Measurements from ENCODE around the gene QRSL1. TPM values are rescaled to one million over a fixed set of nuclear protein-coding genes. Genes with fewer than 3 reads are reported as not detected.

The QRSL1 gene, protein sequence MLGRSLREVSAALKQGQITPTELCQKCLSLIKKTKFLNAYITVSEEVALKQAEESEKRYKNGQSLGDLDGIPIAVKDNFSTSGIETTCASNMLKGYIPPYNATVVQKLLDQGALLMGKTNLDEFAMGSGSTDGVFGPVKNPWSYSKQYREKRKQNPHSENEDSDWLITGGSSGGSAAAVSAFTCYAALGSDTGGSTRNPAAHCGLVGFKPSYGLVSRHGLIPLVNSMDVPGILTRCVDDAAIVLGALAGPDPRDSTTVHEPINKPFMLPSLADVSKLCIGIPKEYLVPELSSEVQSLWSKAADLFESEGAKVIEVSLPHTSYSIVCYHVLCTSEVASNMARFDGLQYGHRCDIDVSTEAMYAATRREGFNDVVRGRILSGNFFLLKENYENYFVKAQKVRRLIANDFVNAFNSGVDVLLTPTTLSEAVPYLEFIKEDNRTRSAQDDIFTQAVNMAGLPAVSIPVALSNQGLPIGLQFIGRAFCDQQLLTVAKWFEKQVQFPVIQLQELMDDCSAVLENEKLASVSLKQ
- polyA plus RNA-seq (2012; ENCODE audit: insufficient read length, low read depth), result 15.1 TPM

DNA sequence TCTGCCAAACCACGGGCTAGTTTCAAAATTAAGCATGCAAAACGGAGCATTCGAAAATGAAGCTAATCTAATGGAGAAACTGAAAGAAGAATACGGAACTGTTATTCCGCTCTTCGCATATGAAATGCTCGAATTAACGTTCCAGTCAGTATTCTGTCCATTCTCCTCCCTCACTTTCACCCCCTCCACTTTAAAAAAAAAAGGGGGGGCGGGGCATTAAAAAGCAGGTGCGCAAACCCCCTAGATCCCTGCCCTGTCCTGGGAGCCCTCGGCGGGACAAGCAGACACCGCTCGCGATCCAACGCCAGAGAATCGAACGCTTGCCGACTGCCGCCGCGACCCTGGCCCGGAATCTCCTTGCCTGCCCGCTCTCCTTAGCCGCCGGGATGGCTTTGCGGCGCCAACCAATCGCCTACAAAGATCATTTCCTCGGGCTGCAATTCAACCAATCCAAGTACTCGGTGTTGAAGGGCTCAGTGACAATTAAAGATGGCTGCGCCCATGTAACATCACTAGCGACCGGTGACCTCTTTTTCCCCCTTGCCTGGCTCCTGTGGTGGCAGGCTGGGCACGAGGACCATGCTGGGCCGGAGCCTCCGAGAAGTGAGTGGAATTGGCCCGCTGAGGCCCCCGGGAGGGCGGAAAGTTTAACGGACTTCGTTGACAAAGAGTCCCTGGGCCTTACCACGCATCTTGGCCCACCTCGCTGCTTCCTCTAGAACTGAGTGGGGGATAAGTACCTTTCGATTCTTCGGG is at the start of gene QRSL1, which contains the start of gene RTN4IP1:
Gene QRSL1, plus strand, starts transcription at position 476 of the 756 bp plus-strand sequence. Its CDS starts 104 bp downstream, at position 580.
Gene RTN4IP1, minus strand, starts transcription at position 396 of the 756 bp plus-strand sequence. CDS start 477 bp downstream, outside the sequence.
- no peak for TF ChIP-seq FOXP2 (optimal IDR thresholded peaks at IDR 0.05; ENCODE audit: borderline replicate concordance, extremely low read depth, extremely low read length, insufficient read depth)
- TF ChIP-seq, protein P1, sequence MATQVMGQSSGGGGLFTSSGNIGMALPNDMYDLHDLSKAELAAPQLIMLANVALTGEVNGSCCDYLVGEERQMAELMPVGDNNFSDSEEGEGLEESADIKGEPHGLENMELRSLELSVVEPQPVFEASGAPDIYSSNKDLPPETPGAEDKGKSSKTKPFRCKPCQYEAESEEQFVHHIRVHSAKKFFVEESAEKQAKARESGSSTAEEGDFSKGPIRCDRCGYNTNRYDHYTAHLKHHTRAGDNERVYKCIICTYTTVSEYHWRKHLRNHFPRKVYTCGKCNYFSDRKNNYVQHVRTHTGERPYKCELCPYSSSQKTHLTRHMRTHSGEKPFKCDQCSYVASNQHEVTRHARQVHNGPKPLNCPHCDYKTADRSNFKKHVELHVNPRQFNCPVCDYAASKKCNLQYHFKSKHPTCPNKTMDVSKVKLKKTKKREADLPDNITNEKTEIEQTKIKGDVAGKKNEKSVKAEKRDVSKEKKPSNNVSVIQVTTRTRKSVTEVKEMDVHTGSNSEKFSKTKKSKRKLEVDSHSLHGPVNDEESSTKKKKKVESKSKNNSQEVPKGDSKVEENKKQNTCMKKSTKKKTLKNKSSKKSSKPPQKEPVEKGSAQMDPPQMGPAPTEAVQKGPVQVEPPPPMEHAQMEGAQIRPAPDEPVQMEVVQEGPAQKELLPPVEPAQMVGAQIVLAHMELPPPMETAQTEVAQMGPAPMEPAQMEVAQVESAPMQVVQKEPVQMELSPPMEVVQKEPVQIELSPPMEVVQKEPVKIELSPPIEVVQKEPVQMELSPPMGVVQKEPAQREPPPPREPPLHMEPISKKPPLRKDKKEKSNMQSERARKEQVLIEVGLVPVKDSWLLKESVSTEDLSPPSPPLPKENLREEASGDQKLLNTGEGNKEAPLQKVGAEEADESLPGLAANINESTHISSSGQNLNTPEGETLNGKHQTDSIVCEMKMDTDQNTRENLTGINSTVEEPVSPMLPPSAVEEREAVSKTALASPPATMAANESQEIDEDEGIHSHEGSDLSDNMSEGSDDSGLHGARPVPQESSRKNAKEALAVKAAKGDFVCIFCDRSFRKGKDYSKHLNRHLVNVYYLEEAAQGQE (IDR thresholded peaks at IDR 0.05; ENCODE audit: insufficient read depth in 1 of 2, low read depth in 2 of 2, low read length in 2 of 2), result peak in 1 of 2 experiments; percentile 47; a peak in 1 of 4 replicates
- TF ChIP-seq SIN3A (IDR thresholded peaks at IDR 0.05; ENCODE audit: borderline replicate concordance, insufficient read depth, low read length), result peak; percentile 32; the same call in 1 of the 2 replicates
- TF ChIP-seq TAF1 (IDR thresholded peaks at IDR 0.05; ENCODE audit: borderline replicate concordance, insufficient read depth, low read length), result peak; percentile 83; the same call in 1 of the 2 replicates
- TF ChIP-seq POLR2AphosphoS5 (IDR thresholded peaks at IDR 0.05; ENCODE audit: low read depth, low read length), result peak; percentile 83

DNA sequence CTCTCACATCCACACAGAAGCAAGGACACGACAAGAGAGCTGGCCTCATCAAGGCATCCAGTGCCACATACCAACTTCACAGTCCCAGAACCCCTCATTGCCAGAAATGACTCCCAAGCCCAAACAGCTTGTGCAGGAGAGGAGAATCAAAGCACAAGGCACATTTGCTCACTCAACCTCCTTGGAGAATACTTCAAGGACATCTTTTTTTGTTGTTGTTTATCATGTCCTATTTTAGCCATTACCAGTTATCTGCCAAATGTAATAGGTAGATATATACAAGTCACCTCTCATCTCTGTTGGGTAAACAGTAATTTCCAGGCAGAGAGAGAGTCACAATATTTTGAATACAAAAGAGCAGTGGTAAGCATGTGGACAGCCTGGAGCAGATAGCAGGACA is 47.9 kb upstream of the QRSL1 start:
- TF ChIP-seq TAF1 (IDR thresholded peaks at IDR 0.05; ENCODE audit: borderline replicate concordance, insufficient read depth, low read length), result no peak

DNA sequence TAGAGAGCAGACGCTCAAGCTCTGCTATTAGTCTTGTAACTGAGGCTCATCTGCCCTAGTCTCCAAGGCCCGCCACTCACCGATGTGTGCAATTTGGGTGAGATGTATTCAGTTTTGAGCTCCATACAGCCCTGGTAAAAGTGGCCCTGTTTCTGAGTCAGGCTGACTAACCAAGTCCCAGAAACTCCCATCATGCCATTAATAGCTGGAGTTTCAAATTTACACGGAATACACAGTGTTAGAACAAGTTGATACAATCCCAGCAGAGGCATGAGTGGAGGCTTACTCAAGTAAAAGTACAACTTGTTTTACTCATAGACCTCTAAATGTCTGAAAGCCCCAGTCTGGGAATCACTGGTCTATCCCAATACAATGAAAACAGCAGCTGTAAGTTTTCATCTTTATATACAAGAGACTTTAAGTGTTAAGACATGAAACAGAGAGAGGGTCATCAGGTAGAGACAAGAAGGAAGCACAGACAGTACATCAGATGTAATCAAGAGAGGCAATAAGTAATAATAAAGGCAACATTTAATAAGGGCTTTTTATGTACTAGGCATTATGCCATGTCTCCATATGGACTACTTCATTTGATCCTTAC is 42.5 kb upstream of the QRSL1 start:
- TF ChIP-seq SIN3A (IDR thresholded peaks at IDR 0.05; ENCODE audit: borderline replicate concordance, insufficient read depth, low read length) (no peak), TAF1 (IDR thresholded peaks at IDR 0.05; ENCODE audit: borderline replicate concordance, insufficient read depth, low read length) (no peak), FOXP2 (optimal IDR thresholded peaks at IDR 0.05; ENCODE audit: borderline replicate concordance, extremely low read depth, extremely low read length, insufficient read depth) (no peak), POLR2AphosphoS5 (IDR thresholded peaks at IDR 0.05; ENCODE audit: low read depth, low read length) (no peak)
- TF ChIP-seq, protein P1 (IDR thresholded peaks at IDR 0.05; ENCODE audit: insufficient read depth in 1 of 2, low read depth in 2 of 2, low read length in 2 of 2), result no peak

DNA sequence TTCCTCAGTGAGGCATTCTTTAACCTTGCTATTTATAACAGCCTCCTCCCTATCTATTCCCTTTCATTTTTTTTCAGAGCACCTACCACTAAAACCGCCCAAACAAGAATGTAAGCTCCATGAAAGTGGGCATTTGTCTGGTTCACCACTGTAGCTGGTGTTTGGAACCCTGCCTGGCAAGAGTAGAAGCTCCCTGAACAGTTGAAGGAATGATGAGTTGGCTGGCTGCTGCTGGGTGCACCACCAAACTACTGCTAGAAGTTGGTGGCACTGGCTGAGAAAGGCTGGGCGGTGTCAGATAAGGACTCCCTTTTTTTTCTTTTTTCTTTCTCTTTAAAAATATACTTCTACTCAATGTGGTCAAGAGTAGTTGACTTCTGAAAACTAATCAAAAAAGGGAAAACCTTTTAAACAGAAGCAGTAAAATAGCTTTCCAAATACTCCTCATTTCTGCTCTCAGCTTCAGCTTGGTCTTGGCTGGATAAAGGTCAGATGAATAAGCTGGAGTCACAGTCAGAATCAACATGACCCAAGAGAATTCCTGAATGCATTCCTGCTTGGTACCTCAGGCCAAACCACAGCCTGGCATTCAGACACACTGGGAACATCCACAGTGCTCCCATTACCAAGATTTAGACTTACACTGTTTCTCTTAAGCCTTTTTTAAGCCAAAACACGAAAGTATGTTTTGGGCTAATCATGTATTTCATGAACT is 38.1 kb upstream of the QRSL1 start:
- TF ChIP-seq FOXP2 (optimal IDR thresholded peaks at IDR 0.05; ENCODE audit: borderline replicate concordance, extremely low read depth, extremely low read length, insufficient read depth) (no peak), SIN3A (IDR thresholded peaks at IDR 0.05; ENCODE audit: borderline replicate concordance, insufficient read depth, low read length) (no peak), TAF1 (IDR thresholded peaks at IDR 0.05; ENCODE audit: borderline replicate concordance, insufficient read depth, low read length) (no peak), POLR2AphosphoS5 (IDR thresholded peaks at IDR 0.05; ENCODE audit: low read depth, low read length) (no peak)
- TF ChIP-seq, protein P1 (IDR thresholded peaks at IDR 0.05; ENCODE audit: insufficient read depth in 1 of 2, low read depth in 2 of 2, low read length in 2 of 2), result no peak
